Gastroesophageal sphincter (tissue), 4 donors: ENCODE results near the gene TENM3. TPM values are rescaled to one million over a fixed set of nuclear protein-coding genes. Genes with fewer than 3 reads are reported as not detected.

Experiments
- ATAC-seq: fragments of 150-250 bp; one replicate; pipeline ENCODE4 v1.9.1; 2016; ENCODE audit warnings: mild to moderate bottlenecking, moderate library complexity
- H3K27ac ChIP-seq, 4 donors: fragments of 200-600 bp; sonication (generic) in 3 of 4; 1 replicate in 3 of 4; 2 replicates in 1 of 4; pipeline ENCODE4 v1.5.1; 2016 to 2019
- H3K27me3 ChIP-seq: fragments of 200-600 bp; sonication (generic); one replicate; pipeline ENCODE4 v1.5.1; 2019
- H3K36me3 ChIP-seq, 2 donors: fragments of 200-600 bp; sonication (generic); one replicate each; pipeline ENCODE4 v1.5.1; 2019; ENCODE audit warnings: control low read depth in 1 of 2
- H3K4me1 ChIP-seq, 3 donors: fragments of 200-600 bp; sonication (generic); 1 replicate in 2 of 3; 2 replicates in 1 of 3; pipeline ENCODE4 v1.5.1; 2016 to 2019; ENCODE audit warnings: control low read depth in 2 of 3
- H3K4me3 ChIP-seq, 2 donors: fragments of 200-600 bp; sonication (generic); one replicate each; pipeline ENCODE4 v1.5.1; 2019; ENCODE audit warnings: mild to moderate bottlenecking in 1 of 2, moderate library complexity in 1 of 2
- H3K9me3 ChIP-seq, 3 donors: fragments of 200-600 bp; sonication (generic); one replicate each; pipeline ENCODE4 v1.5.1; 2017 to 2019; ENCODE audit warnings: control low read depth in 2 of 3
- EP300 ChIP-seq: sonication (generic); formaldehyde crosslinking; IDR thresholded peaks from one replicate; pipeline ENCODE4 v1.6.1; 2017; ENCODE audit warnings: antibody characterized with exemption, mild to moderate bottlenecking
- POLR2A ChIP-seq, 2 donors: fragments of 450-650 bp; IDR thresholded peaks; one replicate each; pipeline ENCODE4 v1.6.1; 2017; ENCODE audit warnings: antibody characterized with exemption in 2 of 2, mild to moderate bottlenecking in 2 of 2, moderate library complexity in 1 of 2
- POLR2AphosphoS5 ChIP-seq: sonication (generic); formaldehyde crosslinking; IDR thresholded peaks from one replicate; pipeline ENCODE4 v1.6.1; 2017; ENCODE audit warnings: antibody characterized with exemption
- WGBS, 2 donors: methylation state at CpG; one replicate each; pipeline ENCODE4 v1.1.5; 2018; ENCODE audit warnings: low coverage in 1 of 2; 5-methylcytosine and 5-hydroxymethylcytosine counted together
- total RNA-seq, 4 donors: library from RNA; depleted of rRNA; stranded (reverse); fragments of >200 nt; gene quantifications; one replicate each; pipeline ENCODE4 v1.1.0, GENCODE V29; 2016
- TF ChIP-seq, protein P1 (sequence below), 4 experiments: fragments of 200-600 bp in 2 of 4; fragments of 450-650 bp in 2 of 4; sonication (generic) in 1 of 4; IDR thresholded peaks; one replicate each; pipeline ENCODE4 v1.5.1; 2017 to 2019; ENCODE audit warnings: antibody characterized with exemption in 4 of 4, mild to moderate bottlenecking in 2 of 4, moderate library complexity in 2 of 4

The TENM3 gene
- total RNA-seq, 4 donors from 2014 or later, result 8.2 to 39.9 (median 15.8) TPM

DNA sequence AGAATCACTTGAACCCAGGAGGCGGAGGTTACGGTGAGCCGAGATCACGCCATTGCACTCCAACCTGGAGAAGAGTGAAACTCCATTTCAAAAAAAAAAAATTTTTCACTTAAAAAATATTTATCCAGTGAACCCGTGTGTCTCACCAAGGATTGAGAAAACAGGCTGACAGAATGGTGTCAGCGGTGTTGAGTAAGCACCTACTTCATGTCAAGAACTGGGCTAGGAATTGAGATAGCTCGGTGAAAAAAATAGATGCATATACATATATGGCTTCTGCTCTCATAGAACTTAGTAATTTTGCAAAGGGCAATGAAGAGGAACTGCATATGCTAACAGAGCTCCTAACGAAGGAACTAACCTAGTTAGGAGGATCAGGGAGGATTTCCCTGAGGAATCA lies 297.3 kb downstream of the TENM3 start:
- 95% methylated on average over 4 to 8 of the region's 8 CpGs for WGBS, 2 donors
- Histone ChIP-seq H3K27ac (no peak overlapping the region), H3K4me1 (no peaks in the 10 kb centered on the region), H3K9me3 (no peaks in the 10 kb centered on the region), H3K27me3 (no peaks in the 10 kb centered on the region), H3K36me3 (no peaks in the 10 kb centered on the region), H3K4me3 (no peak overlapping the region)
- ATAC-seq, result no peak
- TF ChIP-seq POLR2AphosphoS5 (no peak), EP300 (no peak), POLR2A (IDR thresholded peaks at IDR 0.05) (no peak)
- TF ChIP-seq, protein P1, sequence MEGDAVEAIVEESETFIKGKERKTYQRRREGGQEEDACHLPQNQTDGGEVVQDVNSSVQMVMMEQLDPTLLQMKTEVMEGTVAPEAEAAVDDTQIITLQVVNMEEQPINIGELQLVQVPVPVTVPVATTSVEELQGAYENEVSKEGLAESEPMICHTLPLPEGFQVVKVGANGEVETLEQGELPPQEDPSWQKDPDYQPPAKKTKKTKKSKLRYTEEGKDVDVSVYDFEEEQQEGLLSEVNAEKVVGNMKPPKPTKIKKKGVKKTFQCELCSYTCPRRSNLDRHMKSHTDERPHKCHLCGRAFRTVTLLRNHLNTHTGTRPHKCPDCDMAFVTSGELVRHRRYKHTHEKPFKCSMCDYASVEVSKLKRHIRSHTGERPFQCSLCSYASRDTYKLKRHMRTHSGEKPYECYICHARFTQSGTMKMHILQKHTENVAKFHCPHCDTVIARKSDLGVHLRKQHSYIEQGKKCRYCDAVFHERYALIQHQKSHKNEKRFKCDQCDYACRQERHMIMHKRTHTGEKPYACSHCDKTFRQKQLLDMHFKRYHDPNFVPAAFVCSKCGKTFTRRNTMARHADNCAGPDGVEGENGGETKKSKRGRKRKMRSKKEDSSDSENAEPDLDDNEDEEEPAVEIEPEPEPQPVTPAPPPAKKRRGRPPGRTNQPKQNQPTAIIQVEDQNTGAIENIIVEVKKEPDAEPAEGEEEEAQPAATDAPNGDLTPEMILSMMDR (IDR thresholded peaks at IDR 0.05), result no peak

DNA sequence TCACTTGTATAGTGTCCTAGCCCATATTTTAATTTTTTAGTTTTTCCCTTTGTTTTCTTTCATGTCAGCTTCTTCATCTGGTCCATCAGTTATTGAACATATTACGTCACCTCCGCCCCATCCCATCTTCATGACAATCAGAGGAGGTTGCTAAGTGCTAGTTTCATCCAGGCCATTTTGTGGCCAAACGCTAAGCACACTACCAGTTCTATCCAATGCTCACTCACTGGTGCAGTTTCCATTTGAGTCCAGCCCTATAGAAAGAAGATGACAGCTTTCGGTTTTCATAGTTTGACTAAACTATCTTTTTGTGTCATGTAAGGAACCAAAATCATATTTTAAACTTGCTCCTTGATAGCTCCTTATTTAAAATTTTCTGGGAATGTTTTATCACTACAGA lies 304.2 kb downstream of the TENM3 start:
- 94 to 100% methylated on average over 4 of the region's 4 CpGs for WGBS, 2 donors
- Histone ChIP-seq H3K27ac (no peak overlapping the region), H3K9me3 (no peaks in the 10 kb centered on the region), H3K4me1 (no peaks in the 10 kb centered on the region), H3K36me3 (no peaks in the 10 kb centered on the region), H3K4me3 (no peak overlapping the region), H3K27me3 (no peaks in the 10 kb centered on the region)
- ATAC-seq, result no peak
- TF ChIP-seq POLR2AphosphoS5, result no peak
- TF ChIP-seq, protein P1 (IDR thresholded peaks at IDR 0.05), result no peak
- TF ChIP-seq EP300, result no peak
- TF ChIP-seq POLR2A (IDR thresholded peaks at IDR 0.05), result no peak

DNA sequence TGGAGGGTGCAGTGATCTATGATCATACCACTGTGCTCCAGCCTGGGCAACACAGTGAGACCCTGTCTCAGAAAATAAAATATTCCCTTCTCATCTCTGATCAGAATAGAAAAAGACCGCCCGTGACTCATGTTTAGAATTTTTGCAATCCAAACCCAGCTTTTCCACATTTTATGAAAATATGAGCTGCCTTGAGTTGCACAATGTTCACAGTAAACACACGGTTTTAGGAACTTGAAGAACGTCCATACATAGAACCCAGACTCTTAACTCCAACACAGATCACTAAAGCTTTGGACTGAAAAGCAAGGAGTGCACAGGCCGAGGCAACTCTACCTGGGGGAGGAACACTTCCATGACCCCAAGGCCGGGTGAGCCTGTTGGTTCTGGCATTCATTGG lies 305.0 kb downstream of the TENM3 start:
- no peaks in the 10 kb centered on the region for H3K4me1 ChIP-seq
- H3K27me3 ChIP-seq, result no peaks in the 10 kb centered on the region
- H3K36me3 ChIP-seq, result no peaks in the 10 kb centered on the region
- TF ChIP-seq EP300, result no peak
- TF ChIP-seq POLR2AphosphoS5, result no peak
- TF ChIP-seq, protein P1 (IDR thresholded peaks at IDR 0.05), result no peak
- no peak for TF ChIP-seq POLR2A (IDR thresholded peaks at IDR 0.05)
- ATAC-seq, result no peak
- no peak overlapping the region for H3K4me3 ChIP-seq
- H3K9me3 ChIP-seq, result no peaks in the 10 kb centered on the region
- WGBS, 2 donors, result 83 to 91% methylated on average over 6 of the region's 6 CpGs
- no peak overlapping the region for H3K27ac ChIP-seq

DNA sequence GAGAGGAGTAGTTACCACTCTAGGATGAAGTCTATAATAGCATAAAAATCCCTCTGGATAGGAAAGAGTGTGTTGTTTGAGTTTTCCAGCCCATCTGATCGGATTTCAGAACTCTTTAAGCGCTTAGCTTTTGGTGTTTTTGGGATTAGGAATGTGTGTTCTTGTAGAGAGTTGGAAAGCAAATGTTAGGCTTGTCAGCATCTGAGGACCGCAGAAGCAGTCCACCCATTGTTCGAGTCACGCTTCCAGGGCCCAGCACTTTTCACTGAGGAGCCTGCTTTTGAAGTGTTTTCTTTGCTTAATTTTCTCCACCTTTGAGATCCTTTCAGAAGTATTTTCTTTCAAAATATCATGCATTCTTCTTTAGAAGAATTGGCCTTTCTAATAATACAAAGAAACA lies 306.2 kb downstream of the TENM3 start:
- Histone ChIP-seq H3K27me3 (no peaks in the 10 kb centered on the region), H3K4me3 (no peak overlapping the region), H3K4me1 (no peaks in the 10 kb centered on the region), H3K27ac (no peak overlapping the region), H3K9me3 (no peaks in the 10 kb centered on the region), H3K36me3 (no peaks in the 10 kb centered on the region)
- ATAC-seq, result no peak
- TF ChIP-seq POLR2A (IDR thresholded peaks at IDR 0.05) (no peak), POLR2AphosphoS5 (no peak), EP300 (no peak)
- TF ChIP-seq, protein P1 (IDR thresholded peaks at IDR 0.05), result no peak
- 43 to 68% methylated on average over 4 to 5 of the region's 5 CpGs for WGBS, 2 donors

DNA sequence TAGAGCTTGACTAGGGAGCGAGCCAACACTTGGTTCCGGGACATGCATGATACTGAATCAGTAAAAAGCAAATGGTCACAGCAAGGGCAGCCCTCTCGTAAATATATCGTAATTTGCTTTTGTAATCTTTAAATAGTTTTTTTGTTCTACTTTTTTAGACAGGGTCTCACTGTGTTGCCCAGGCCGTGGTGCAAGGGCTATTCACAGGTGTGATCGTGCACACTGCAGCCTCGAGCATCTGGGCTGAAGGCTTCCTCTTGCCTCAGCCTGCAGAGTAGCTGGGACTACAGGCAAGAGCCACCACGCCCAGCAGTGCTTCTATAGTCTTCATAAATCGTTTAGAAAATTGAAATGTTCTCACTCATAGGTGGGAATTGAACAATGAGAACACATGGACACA lies 309.7 kb downstream of the TENM3 start:
- H3K27me3 ChIP-seq, result no peaks in the 10 kb centered on the region
- no peak overlapping the region for H3K4me3 ChIP-seq
- TF ChIP-seq POLR2AphosphoS5, result no peak
- TF ChIP-seq POLR2A (IDR thresholded peaks at IDR 0.05), result no peak
- TF ChIP-seq EP300, result no peak
- WGBS, 2 donors, result 70 to 81% methylated on average over 5 to 7 of the region's 9 CpGs
- no peak overlapping the region for H3K27ac ChIP-seq
- no peaks in the 10 kb centered on the region for H3K9me3 ChIP-seq
- ATAC-seq, result no peak
- no peaks in the 10 kb centered on the region for H3K4me1 ChIP-seq
- H3K36me3 ChIP-seq, result no peaks in the 10 kb centered on the region
